NT2/D1 (cell line): ENCODE measurements around the gene RGS9.

Experiments
- SUZ12 ChIP-seq: IDR thresholded peaks from 2 replicates; pipeline ENCODE4 v1.6.1; 2011; ENCODE audit not compliant: insufficient read length, insufficient read depth; ENCODE audit errors: extremely low read depth
- YY1 ChIP-seq: IDR thresholded peaks from 2 replicates; pipeline ENCODE4 v1.6.1; 2011; ENCODE audit not compliant: insufficient read length, insufficient read depth
- ZNF274 ChIP-seq: IDR thresholded peaks from 2 replicates; pipeline ENCODE4 v1.6.1; 2011; ENCODE audit warnings: mild to moderate bottlenecking, low read depth, low read length

DNA sequence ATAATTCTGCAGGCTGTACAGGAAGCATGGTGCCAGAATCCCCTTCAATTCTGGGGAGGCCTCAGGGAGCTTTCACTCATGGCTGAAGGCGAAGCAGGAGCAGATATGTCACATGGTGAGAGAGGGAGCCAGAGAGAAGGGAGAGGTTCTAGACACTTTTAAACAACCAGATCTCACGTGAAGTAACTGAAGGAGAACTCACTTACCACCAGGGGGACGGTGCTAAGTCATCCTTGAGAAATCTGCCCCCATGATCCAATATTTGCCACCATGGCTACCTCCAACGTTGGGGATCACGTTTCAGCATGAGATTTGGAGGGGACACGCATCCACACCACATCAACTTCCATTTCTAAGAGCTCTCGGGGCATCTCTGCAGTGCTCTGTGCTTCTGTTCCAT, 43.2 kb upstream of the RGS9 start:
- TF ChIP-seq ZNF274: no peak
- TF ChIP-seq YY1: no peak
- no peak for TF ChIP-seq SUZ12
